ENCODE measurements around the gene DCDC2C.

- TF ChIP-seq CTCF (conservative IDR thresholded peaks at IDR 0.05), result no peak
- peak; percentile 100 for TF ChIP-seq EZH2 (IDR thresholded peaks at IDR 0.05; ENCODE audit: low read depth)
Observed at GRCh38 chr2:3848776-3849175, 145.4 kb downstream of the DCDC2C start.

Data from PC-9 (cell line).